Activated T-cell treated with anti-CD3 and anti-CD28 coated beads, Interleukin-2, amount 50 U/mL, for 24 hours (primary cell): ENCODE measurements around the gene HIGD2B.
"Not testable (repeated sequence)": the region's sequence is repeated elsewhere in the genome, so short reads cannot be mapped to it uniquely, and the experiment has no call there.

ENCODE experiments used
- DNase-seq: peaks from one replicate; pipeline ENCODE4 v3.0.0-alpha.2; 2020
- H3K27ac Mint-ChIP-seq: 2 replicates; pipeline ENCODE4 v1.8.0; 2020; ENCODE audit warnings: mild to moderate bottlenecking, mixed read lengths
- H3K27me3 Mint-ChIP-seq: 2 replicates; pipeline ENCODE4 v1.8.0; 2020; ENCODE audit warnings: mixed read lengths
- H3K36me3 Mint-ChIP-seq: 2 replicates; pipeline ENCODE4 v1.8.0; 2020; ENCODE audit warnings: low read depth, mixed read lengths
- H3K4me1 Mint-ChIP-seq: 2 replicates; pipeline ENCODE4 v1.8.0; 2020; ENCODE audit warnings: low read depth, mixed read lengths
- H3K4me3 Mint-ChIP-seq: 2 replicates; pipeline ENCODE4 v1.8.0; 2020; ENCODE audit warnings: mild to moderate bottlenecking, moderate library complexity, mixed read lengths
- H3K9me3 Mint-ChIP-seq: 2 replicates; pipeline ENCODE4 v1.8.0; 2020; ENCODE audit warnings: mixed read lengths

Gene HIGD2B

DNA sequence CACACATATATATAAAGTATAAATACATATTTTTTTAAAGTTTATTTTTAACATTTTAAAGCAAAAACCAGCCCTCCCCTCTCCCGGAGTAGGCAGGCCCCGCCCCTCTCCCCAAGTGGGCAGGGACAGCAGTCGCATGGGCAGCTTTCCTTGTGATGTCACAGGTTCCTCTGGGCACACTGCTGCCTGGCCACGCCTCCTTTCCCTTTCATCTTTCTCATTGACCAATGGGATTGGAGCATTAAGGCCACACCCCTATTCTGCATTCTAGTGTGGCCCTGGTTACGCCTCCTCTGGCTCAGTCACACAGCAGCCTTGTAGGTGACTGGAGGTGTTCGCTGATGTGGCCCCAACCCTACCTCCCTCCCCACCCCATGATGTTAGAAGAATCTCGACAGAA, 31.6 kb downstream of the HIGD2B start, which contains the start of gene GOLGA6B:
Gene GOLGA6B, plus strand, starts transcription at position 301 of the 400 bp plus-strand sequence. Its CDS starts 41 bp downstream, at position 342.
- not testable (repeated sequence) for H3K4me1 Mint-ChIP-seq, H3K4me3 Mint-ChIP-seq, H3K9me3 Mint-ChIP-seq, H3K27ac Mint-ChIP-seq, H3K36me3 Mint-ChIP-seq, H3K27me3 Mint-ChIP-seq, DNase-seq

GRCh38 chr15:72648631-72649253, 37.2 kb downstream of the HIGD2B start:
- H3K4me3 Mint-ChIP-seq, H3K36me3 Mint-ChIP-seq, DNase-seq, H3K9me3 Mint-ChIP-seq, H3K4me1 Mint-ChIP-seq, H3K27me3 Mint-ChIP-seq, H3K27ac Mint-ChIP-seq: not testable (repeated sequence)

DNA sequence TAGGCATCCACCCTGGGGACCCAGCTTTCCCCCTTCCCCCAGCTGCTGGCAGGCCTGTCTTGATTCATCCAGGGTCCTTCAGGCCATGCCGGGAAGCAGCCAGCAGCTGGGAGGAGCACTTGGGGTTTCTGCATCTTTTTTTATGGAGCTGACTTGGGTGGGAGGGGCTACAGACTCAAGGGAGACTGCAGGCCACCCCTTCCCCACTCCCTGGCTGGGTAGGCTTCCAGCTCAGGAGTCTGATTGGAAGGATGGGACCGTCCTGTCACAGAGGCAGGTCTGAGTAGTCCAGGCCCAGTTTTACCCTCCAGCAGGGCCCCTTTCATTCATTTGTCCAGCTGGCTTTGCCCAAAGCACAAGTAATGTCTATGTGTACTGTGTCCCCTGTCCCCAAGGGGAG, 43.7 kb downstream of the HIGD2B start:
- not testable (repeated sequence) for H3K36me3 Mint-ChIP-seq, H3K4me1 Mint-ChIP-seq, H3K27ac Mint-ChIP-seq, DNase-seq, H3K27me3 Mint-ChIP-seq, H3K4me3 Mint-ChIP-seq, H3K9me3 Mint-ChIP-seq

DNA sequence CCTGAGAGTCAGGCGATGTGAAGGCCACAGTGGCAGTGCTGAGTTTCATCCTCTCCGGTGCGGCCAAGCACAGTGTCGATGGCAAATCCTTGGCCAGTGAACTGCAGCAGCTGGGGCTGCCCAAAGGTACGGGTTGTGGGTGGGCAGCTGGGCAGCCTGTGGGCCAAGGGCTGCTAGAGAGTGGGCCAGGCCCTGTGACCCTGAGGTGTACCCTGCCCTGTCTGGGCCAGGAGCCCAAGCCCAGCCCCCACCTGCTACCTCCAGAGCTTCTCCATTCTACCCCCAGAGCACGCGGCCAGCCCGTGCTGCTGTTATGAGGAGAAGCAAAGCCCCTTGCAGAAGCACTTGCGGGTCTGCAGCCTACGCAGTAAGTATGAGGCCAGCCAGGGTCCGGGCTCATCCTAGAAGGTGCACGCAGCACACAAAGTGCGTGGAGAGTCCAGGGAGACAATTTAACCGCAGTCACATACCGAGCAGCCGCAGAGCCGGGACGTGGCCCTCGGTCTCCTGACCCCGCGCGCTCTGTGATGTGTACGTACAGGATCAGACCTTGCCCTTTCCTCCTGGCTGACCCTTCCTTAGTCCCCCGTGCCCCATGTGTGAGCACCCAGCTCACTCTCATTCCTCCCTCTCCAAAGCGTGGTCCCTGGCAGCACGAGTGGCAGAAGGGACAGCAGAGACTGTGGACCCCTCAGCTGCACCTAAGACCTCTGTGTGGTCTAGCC, 46.1 kb downstream of the HIGD2B start:
- not testable (repeated sequence) for H3K4me3 Mint-ChIP-seq, H3K9me3 Mint-ChIP-seq, H3K27ac Mint-ChIP-seq, DNase-seq, H3K27me3 Mint-ChIP-seq, H3K4me1 Mint-ChIP-seq, H3K36me3 Mint-ChIP-seq

- H3K27me3 Mint-ChIP-seq, H3K9me3 Mint-ChIP-seq, H3K4me1 Mint-ChIP-seq, H3K36me3 Mint-ChIP-seq, H3K27ac Mint-ChIP-seq, H3K4me3 Mint-ChIP-seq: not testable (repeated sequence)
- peak; percentile 64 for DNase-seq
Observed at GRCh38 chr15:72636519-72637282, 49.3 kb downstream of the HIGD2B start.

GRCh38 chr15:72629068-72629570, 56.9 kb downstream of the HIGD2B start:
- H3K4me3 Mint-ChIP-seq, H3K9me3 Mint-ChIP-seq, DNase-seq, H3K36me3 Mint-ChIP-seq, H3K27me3 Mint-ChIP-seq, H3K27ac Mint-ChIP-seq, H3K4me1 Mint-ChIP-seq: not testable (repeated sequence)

- not testable (repeated sequence) for DNase-seq, H3K36me3 Mint-ChIP-seq, H3K27me3 Mint-ChIP-seq, H3K4me1 Mint-ChIP-seq, H3K4me3 Mint-ChIP-seq, H3K27ac Mint-ChIP-seq, H3K9me3 Mint-ChIP-seq
Observed at GRCh38 chr15:72628249-72629067, 57.5 kb downstream of the HIGD2B start.

- DNase-seq, H3K4me3 Mint-ChIP-seq, H3K9me3 Mint-ChIP-seq, H3K27me3 Mint-ChIP-seq, H3K27ac Mint-ChIP-seq, H3K36me3 Mint-ChIP-seq, H3K4me1 Mint-ChIP-seq: not testable (repeated sequence)
Observed at GRCh38 chr15:72626153-72626552, 59.8 kb downstream of the HIGD2B start.
